Right forelimb (tissue), 1 donor: Measurements from ENCODE around the gene CPSF4L.

Experiments used
- DNase-seq: peaks from one replicate; pipeline ENCODE4 v3.0.0-alpha.2; 2018

CPSF4L gene

GRCh38 chr17:73199751-73200317 is 61.8 kb downstream of the CPSF4L start:
- DNase-seq = no peak

GRCh38 chr17:73198930-73199260 is 62.8 kb downstream of the CPSF4L start:
- no peak for DNase-seq
